GM18870 (cell line): ENCODE results near the gene PCDHB9.
"Not testable (repeated sequence)": the region's sequence is repeated elsewhere in the genome, so short reads cannot be mapped to it uniquely, and the experiment has no call there.

ENCODE experiments used
- ATAC-seq: cut with Tn5 transposase; IDR thresholded peaks from one replicate; pipeline ENCODE4 v1.9.1; 2021; ENCODE audit warnings: moderate library complexity; ENCODE audit not compliant: unreplicated experiment

The PCDHB9 gene

GRCh38 chr5:141184117-141184855 is 2.7 kb upstream of the PCDHB9 start:
- not testable (repeated sequence) for ATAC-seq

DNA sequence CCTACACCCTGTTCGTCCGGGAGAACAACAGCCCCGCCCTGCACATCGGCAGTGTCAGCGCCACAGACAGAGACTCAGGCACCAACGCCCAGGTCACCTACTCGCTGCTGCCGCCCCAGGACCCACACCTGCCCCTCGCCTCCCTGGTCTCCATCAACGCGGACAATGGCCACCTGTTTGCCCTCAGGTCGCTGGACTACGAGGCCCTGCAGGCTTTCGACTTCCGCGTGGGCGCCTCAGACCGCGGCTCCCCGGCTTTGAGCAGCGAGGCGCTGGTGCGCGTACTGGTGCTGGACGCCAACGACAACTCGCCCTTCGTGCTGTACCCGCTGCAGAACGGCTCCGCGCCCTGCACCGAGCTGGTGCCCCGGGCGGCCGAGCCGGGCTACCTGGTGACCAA is 1.7 kb downstream of the PCDHB9 start:
- not testable (repeated sequence) for ATAC-seq

DNA sequence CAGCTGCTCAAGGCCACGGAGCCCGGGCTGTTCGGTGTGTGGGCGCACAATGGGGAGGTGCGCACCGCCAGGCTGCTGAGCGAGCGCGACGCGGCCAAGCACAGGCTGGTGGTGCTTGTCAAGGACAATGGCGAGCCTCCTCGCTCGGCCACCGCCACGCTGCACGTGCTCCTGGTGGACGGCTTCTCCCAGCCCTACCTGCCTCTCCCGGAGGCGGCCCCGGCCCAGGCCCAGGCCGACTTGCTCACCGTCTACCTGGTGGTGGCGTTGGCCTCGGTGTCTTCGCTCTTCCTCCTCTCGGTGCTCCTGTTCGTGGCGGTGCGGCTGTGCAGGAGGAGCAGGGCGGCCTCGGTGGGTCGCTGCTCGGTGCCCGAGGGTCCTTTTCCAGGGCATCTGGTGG is 2.2 kb downstream of the PCDHB9 start:
- ATAC-seq: not testable (repeated sequence)

GRCh38 chr5:141192110-141192725 is 5.3 kb downstream of the PCDHB9 start, which contains the start of gene PCDHB10:
TSS of gene PCDHB10 (plus strand) at chr5:141192353. CDS start at chr5:141192553, 200 bp downstream.
- ATAC-seq: no peak

GRCh38 chr5:141194332-141194731 is 7.4 kb downstream of the PCDHB9 start:
- ATAC-seq: not testable (repeated sequence)

GRCh38 chr5:141196363-141196762 is 9.4 kb downstream of the PCDHB9 start:
- ATAC-seq: no peak

DNA sequence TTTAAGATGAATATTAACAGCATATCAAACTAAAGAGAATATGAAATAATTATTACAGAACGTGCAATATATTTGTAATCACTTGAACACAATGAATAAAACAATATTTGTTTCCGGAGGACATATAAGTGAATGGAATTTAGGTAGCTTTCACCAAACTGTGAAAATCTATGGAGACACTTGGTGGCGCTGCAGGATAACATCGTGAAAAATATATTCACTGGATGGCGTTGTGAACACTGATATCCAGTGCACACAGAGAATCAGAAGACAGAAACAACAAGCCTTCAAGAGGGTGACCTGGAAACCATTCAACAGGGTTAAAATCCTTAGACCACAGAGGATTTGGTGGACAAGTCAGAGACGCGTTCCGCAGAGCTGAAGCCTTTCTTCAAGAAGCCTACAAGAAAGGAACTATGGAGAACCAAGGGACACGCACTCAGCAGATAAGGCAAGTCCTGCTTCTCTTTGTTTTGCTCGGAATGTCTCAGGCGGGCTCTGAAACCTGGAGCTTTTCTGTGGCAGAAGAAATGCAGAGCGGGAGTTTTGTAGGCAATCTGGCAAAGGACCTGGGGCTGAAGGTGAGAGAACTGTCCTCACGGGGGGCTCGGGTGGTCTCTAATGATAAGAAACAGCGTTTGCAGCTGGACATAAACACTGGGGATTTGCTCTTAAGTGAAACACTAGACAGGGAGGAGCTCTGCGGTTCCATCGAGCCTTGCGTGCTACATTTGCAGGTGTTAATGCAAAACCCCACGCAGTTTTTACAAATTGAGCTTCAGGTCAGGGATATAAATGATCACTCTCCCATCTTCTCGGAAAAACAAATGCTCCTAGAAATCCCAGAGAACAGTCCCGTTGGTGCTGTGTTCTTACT is 12.6 kb downstream of the PCDHB9 start, which contains the start of gene PCDHB11:
TSS of gene PCDHB11 (plus strand) at position 269 of the 877 bp plus-strand sequence. CDS start at position 417, 148 bp downstream.
- ATAC-seq: no peak

DNA sequence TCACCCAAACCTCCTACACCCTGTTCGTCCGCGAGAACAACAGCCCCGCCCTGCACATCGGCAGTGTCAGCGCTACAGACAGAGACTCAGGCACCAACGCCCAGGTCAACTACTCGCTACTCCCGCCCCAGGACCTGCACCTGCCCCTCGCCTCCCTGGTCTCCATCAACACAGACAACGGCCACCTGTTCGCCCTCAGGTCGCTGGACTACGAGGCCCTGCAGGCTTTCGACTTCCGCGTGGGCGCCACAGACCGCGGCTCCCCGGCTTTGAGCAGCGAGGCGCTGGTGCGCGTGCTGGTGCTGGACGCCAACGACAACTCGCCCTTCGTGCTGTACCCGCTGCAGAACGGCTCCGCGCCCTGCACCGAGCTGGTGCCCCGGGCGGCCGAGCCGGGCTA is 14.2 kb downstream of the PCDHB9 start:
- ATAC-seq: not testable (repeated sequence)

GRCh38 chr5:141201646-141202045 is 14.7 kb downstream of the PCDHB9 start:
- not testable (repeated sequence) for ATAC-seq

- no peak for ATAC-seq
Measured at GRCh38 chr5:141208478-141208877, 21.5 kb downstream of the PCDHB9 start, which contains the start of gene PCDHB12. TSS of gene PCDHB12 (plus strand) at chr5:141208719. CDS start at chr5:141208908, 189 bp downstream.

GRCh38 chr5:141210281-141210680 is 23.3 kb downstream of the PCDHB9 start:
- not testable (repeated sequence) for ATAC-seq

GRCh38 chr5:141210849-141211248 is 23.9 kb downstream of the PCDHB9 start:
- not testable (repeated sequence) for ATAC-seq

- not testable (repeated sequence) for ATAC-seq
Measured at GRCh38 chr5:141213656-141214339, 26.8 kb downstream of the PCDHB9 start, which contains the start of gene PCDHB13. TSS of gene PCDHB13 (plus strand) at chr5:141213919. CDS start at chr5:141214124, 205 bp downstream.

DNA sequence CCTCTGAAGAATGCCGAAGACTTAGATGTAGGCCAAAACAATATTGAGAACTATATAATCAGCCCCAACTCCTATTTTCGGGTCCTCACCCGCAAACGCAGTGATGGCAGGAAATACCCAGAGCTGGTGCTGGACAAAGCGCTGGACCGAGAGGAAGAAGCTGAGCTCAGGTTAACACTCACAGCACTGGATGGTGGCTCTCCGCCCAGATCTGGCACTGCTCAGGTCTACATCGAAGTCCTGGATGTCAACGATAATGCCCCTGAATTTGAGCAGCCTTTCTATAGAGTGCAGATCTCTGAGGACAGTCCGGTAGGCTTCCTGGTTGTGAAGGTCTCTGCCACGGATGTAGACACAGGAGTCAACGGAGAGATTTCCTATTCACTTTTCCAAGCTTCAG is 27.6 kb downstream of the PCDHB9 start:
- not testable (repeated sequence) for ATAC-seq

GRCh38 chr5:141215504-141215903 is 28.5 kb downstream of the PCDHB9 start:
- not testable (repeated sequence) for ATAC-seq

DNA sequence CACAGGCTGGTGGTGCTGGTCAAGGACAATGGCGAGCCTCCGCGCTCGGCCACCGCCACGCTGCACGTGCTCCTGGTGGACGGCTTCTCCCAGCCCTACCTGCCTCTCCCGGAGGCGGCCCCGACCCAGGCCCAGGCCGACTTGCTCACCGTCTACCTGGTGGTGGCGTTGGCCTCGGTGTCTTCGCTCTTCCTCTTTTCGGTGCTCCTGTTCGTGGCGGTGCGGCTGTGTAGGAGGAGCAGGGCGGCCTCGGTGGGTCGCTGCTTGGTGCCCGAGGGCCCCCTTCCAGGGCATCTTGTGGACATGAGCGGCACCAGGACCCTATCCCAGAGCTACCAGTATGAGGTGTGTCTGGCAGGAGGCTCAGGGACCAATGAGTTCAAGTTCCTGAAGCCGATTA is 29.1 kb downstream of the PCDHB9 start:
- ATAC-seq: not testable (repeated sequence)

DNA sequence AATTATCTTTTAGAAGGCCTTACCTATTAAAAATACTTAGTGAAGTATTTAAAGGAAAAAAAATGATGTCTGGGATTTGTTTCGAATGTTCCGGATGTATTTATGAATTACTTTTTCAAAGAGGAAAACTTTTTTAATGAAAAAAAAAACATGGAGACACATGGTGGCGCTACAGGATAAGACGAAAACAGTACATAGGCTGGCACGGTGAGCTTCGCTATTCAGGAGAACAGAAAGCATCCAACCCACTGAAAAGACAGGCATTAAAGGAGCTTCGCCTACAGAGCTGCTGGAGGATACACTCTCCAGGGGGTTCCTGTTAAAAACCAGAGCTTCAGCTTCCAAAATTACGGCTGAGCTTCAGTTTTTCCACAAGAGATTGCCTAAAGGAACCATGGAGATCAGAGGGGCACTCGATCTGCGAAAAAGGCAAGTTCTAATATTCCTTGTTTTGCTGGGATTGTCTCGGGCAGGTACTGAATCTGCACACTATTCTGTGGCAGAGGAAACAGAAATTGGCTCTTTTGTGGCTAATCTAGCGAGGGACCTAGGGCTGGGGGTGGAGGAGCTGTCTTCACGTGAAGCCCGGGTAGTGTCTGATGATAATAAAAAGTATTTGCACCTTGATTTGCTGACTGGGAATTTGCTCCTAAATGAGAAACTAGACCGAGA is 36.3 kb downstream of the PCDHB9 start, which contains the start of gene PCDHB14:
TSS of gene PCDHB14 (plus strand) at position 232 of the 672 bp plus-strand sequence. CDS start at position 395, 163 bp downstream.
- no peak for ATAC-seq

GRCh38 chr5:141224844-141225243 is 37.9 kb downstream of the PCDHB9 start:
- not testable (repeated sequence) for ATAC-seq

DNA sequence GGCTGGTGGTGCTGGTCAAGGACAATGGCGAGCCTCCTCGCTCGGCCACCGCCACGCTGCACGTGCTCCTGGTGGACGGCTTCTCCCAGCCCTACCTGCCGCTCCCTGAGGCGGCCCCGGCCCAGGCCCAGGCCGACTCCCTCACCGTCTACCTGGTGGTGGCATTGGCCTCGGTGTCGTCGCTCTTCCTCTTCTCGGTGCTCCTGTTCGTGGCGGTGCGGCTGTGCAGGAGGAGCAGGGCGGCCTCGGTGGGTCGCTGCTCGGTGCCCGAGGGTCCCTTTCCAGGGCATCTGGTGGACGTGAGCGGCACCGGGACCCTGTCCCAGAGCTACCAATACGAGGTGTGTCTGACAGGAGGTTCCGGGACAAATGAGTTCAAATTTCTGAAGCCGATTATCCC is 38.5 kb downstream of the PCDHB9 start:
- not testable (repeated sequence) for ATAC-seq
